NCI-H1417 (cell line): Measurements from ENCODE around the gene SASH3.

Experiments used
- DNase-seq, 3 experiments: peaks; one replicate each; lab custom pipeline; 2025; lab: John Stamatoyannopoulos, UW

The SASH3 gene

GRCh38 chrX:129808829-129809796, 29.4 kb downstream of the SASH3 start:
- no peak for DNase-seq

- no peak for DNase-seq
These were observed 34.1 kb downstream of the SASH3 start for GRCh38 chrX:129813662-129814368.

GRCh38 chrX:129818123-129818522, 38.4 kb downstream of the SASH3 start:
- DNase-seq = no peak

GRCh38 chrX:129823115-129823514, 43.4 kb downstream of the SASH3 start:
- DNase-seq = peak in 2 of 3 experiments; percentile 15 to 49

GRCh38 chrX:129823522-129823921, 43.8 kb downstream of the SASH3 start:
- no peak for DNase-seq

- no peak for DNase-seq
These were observed 44.9 kb downstream of the SASH3 start for GRCh38 chrX:129824620-129825019.

GRCh38 chrX:129825746-129826505, 46.2 kb downstream of the SASH3 start:
- peak in 1 of 3 experiments; percentile 19 for DNase-seq

- DNase-seq = peak in 1 of 3 experiments; percentile 26
These were observed 50.7 kb downstream of the SASH3 start for GRCh38 chrX:129830494-129830893.

- DNase-seq = peak in 2 of 3 experiments; percentile 12 to 70
These were observed 51.5 kb downstream of the SASH3 start for GRCh38 chrX:129831091-129831885.

- no peak for DNase-seq
These were observed 53.6 kb downstream of the SASH3 start for GRCh38 chrX:129833153-129833990.

- DNase-seq = no peak
These were observed 57.1 kb downstream of the SASH3 start for GRCh38 chrX:129836827-129837226.

- DNase-seq = no peak
These were observed 60.6 kb downstream of the SASH3 start for GRCh38 chrX:129840344-129840743.

- DNase-seq = peak; percentile 11 to 67 (median 62)
These were observed 62.9 kb downstream of the SASH3 start for GRCh38 chrX:129842510-129843208.

GRCh38 chrX:129843209-129843458, 63.4 kb downstream of the SASH3 start:
- DNase-seq = peak in 2 of 3 experiments; percentile 55 to 62

GRCh38 chrX:129843459-129844306, 63.9 kb downstream of the SASH3 start, which contains the start of gene ZDHHC9:
Gene ZDHHC9 (minus strand): TSS chrX:129843886. CDS start chrX:129841945, 1,941 bp downstream.
- DNase-seq = peak; percentile 86 to 93 (median 88)
